Activated naive CD8-positive, alpha-beta T cell treated with anti-CD3 and anti-CD28 coated beads, Interleukin-2, amount 10 ng/mL, durations not matched to agents 7 days and 5 days (primary cell): Measurements from ENCODE around the gene AGBL4. TPM values are rescaled to one million over a fixed set of nuclear protein-coding genes. Genes with fewer than 3 reads are reported as not detected.
"Not testable (repeated sequence)": the region's sequence is repeated elsewhere in the genome, so short reads cannot be mapped to it uniquely, and the experiment has no call there.

Experiments used
- ATAC-seq: fragments of 150-1000 bp; cut with Tn5 transposase; one replicate; pipeline ENCODE4 v1.10.0; 2021; ENCODE audit warnings: low read depth, moderate library complexity
- POLR2A ChIA-PET: fragments of 350-600 bp; sonication (Branson Sonifier 250); formaldehyde crosslinking; loops from one replicate; lab custom pipeline; 2021; ENCODE audit warnings: antibody characterized with exemption; lab: Charles Lee
- DNase-seq: peaks from one replicate; pipeline ENCODE4 v3.0.0; 2021
- H3K27ac Mint-ChIP-seq: one replicate; pipeline ENCODE4 v1.8.0; 2022; ENCODE audit warnings: mild to moderate bottlenecking, mixed read lengths
- H3K27me3 Mint-ChIP-seq: one replicate; pipeline ENCODE4 v1.8.0; 2022; ENCODE audit warnings: mild to moderate bottlenecking, moderate library complexity, mixed read lengths
- H3K36me3 Mint-ChIP-seq: one replicate; pipeline ENCODE4 v1.8.0; 2021; ENCODE audit warnings: mild to moderate bottlenecking, mixed read lengths
- H3K4me1 Mint-ChIP-seq: one replicate; pipeline ENCODE4 v1.8.0; 2021; ENCODE audit warnings: mixed read lengths
- H3K4me3 Mint-ChIP-seq: one replicate; pipeline ENCODE4 v1.8.0; 2022; ENCODE audit warnings: mild to moderate bottlenecking, moderate library complexity, mixed read lengths
- H3K9me3 Mint-ChIP-seq: one replicate; pipeline ENCODE4 v1.8.0; 2021; ENCODE audit warnings: mixed read lengths
- total RNA-seq, 2 experiments: library from RNA; stranded (reverse); gene quantifications; one replicate each; pipeline ENCODE4 v1.2.3, GENCODE V29; 2021

The AGBL4 gene
- total RNA-seq, 2 experiments from 2014 or later: not detected

DNA sequence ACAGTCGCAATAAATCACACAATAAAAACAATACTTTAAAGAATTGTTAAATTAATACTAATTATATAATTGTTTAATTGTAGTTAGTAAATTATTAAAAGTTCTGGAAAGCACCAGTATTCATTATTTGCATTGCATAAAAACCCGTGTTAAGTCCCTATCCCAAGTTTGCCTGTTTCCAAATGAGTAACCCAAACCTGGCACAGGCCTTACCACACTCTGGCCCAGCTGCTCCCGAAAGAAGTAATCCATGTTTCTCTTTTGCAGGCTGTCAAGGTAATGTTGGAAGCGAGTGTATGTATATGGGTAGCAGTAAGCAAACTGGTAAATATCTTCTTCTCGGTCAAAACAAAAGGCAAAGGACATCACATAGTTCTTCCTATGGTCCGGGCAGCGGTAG, 978.4 kb downstream of the AGBL4 start:
- Mint-ChIP-seq H3K27me3 (no peaks in the 10 kb centered on the region), H3K4me1 (no peaks in the 10 kb centered on the region), H3K9me3 (no peaks in the 10 kb centered on the region), H3K4me3 (no peak overlapping the region), H3K36me3 (no peaks in the 10 kb centered on the region), H3K27ac (no peak overlapping the region)
- POLR2A ChIA-PET: no interaction called here
- no peak for DNase-seq
- no peak for ATAC-seq

GRCh38 chr1:49036700-49037099, 987.1 kb downstream of the AGBL4 start:
- no peaks in the 10 kb centered on the region for H3K4me1 Mint-ChIP-seq
- no peak overlapping the region for H3K27ac Mint-ChIP-seq
- ATAC-seq (no peak), DNase-seq (no peak)
- no peaks in the 10 kb centered on the region for H3K27me3 Mint-ChIP-seq
- no peaks in the 10 kb centered on the region for H3K9me3 Mint-ChIP-seq
- no peak overlapping the region for H3K4me3 Mint-ChIP-seq
- H3K36me3 Mint-ChIP-seq: no peaks in the 10 kb centered on the region
- POLR2A ChIA-PET: no interaction called here

GRCh38 chr1:49028396-49028795, 995.4 kb downstream of the AGBL4 start:
- H3K27me3 Mint-ChIP-seq: no peaks in the 10 kb centered on the region
- POLR2A ChIA-PET: no interaction called here
- no peak for ATAC-seq

DNA sequence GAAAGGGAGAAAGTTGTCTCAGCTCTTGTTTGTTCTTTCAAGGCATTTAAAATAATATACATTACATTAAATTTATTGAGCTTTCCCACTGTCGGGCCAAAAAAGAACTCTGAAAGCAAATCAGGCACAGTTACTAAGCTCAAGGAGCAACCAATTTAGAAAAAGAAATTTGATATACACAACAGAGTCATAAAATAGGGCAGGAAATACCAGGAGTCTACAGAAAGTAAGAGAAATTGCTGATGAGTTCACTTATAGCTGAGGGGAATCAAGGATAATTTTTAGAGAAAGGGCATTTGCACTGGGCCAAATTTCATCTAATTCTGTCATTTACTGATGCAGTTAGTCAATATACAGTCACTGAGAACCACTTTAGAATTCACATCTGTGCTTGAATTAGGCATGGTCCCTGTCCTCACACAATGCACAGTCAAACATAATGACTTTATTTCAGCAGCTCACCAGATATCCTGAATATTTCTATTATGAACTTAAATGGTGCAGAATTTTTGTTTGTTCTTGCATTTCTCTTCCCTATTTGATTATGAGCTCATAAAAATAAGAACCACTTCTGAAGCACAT, 997.4 kb downstream of the AGBL4 start:
- Mint-ChIP-seq H3K4me1 (no peaks in the 10 kb centered on the region), H3K9me3 (peaks cover 6% of the 10 kb centered on the region), H3K27me3 (no peaks in the 10 kb centered on the region), H3K27ac (no peak overlapping the region), H3K36me3 (no peaks in the 10 kb centered on the region), H3K4me3 (no peak overlapping the region)
- ATAC-seq: no peak
- POLR2A ChIA-PET: no interaction called here
- DNase-seq: no peak

More at GRCh38 chr1:49028396-49028795, 995.4 kb downstream of the AGBL4 start:
- Mint-ChIP-seq H3K9me3 (peaks cover 6% of the 10 kb centered on the region), H3K27ac (no peak overlapping the region), H3K36me3 (no peaks in the 10 kb centered on the region), H3K4me3 (no peak overlapping the region), H3K4me1 (no peaks in the 10 kb centered on the region)
- no peak for DNase-seq

- Mint-ChIP-seq H3K27me3 (no peaks in the 10 kb centered on the region), H3K4me1 (no peaks in the 10 kb centered on the region), H3K9me3 (no peaks in the 10 kb centered on the region), H3K36me3 (no peaks in the 10 kb centered on the region), H3K27ac (no peak overlapping the region), H3K4me3 (no peak overlapping the region)
- POLR2A ChIA-PET: no interaction called here
- no peak for ATAC-seq
- no peak for DNase-seq
These were observed 1007.5 kb downstream of the AGBL4 start for GRCh38 chr1:49016030-49016977.

- no peak overlapping the region for H3K27ac Mint-ChIP-seq
- DNase-seq: no peak
These were observed 1010.7 kb downstream of the AGBL4 start for GRCh38 chr1:49013079-49013478.

GRCh38 chr1:49002981-49003380, 1020.8 kb downstream of the AGBL4 start:
- H3K36me3 Mint-ChIP-seq, POLR2A ChIA-PET, ATAC-seq: not testable (repeated sequence)

More at GRCh38 chr1:49013079-49013478, 1010.7 kb downstream of the AGBL4 start:
- Mint-ChIP-seq H3K36me3 (no peaks in the 10 kb centered on the region), H3K9me3 (no peaks in the 10 kb centered on the region), H3K4me1 (no peaks in the 10 kb centered on the region), H3K27me3 (no peaks in the 10 kb centered on the region), H3K4me3 (no peak overlapping the region)
- POLR2A ChIA-PET: no interaction called here
- no peak for ATAC-seq

DNA sequence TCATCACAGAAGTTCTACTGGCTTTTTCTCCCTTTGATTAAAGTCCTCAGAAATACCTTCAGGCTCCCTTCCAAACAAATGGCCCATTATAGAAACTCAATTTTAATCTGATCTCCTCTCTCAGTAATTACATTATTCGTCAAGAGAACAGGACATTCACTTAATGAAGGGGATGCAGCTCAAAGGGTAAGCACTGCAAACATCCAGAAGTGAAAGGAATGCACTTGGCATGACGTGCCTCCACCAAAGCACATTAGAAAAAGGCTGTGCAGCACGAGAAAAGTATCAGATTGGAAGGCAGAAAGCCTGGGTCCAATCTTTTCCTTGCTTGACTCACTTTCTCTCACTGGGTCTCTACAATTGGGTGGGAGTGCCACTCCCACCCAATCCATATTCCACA, 1024.4 kb downstream of the AGBL4 start:
- POLR2A ChIA-PET: no interaction called here

More at GRCh38 chr1:49002981-49003380, 1020.8 kb downstream of the AGBL4 start:
- not testable (repeated sequence) for H3K4me1 Mint-ChIP-seq, DNase-seq, H3K27me3 Mint-ChIP-seq, H3K27ac Mint-ChIP-seq, H3K9me3 Mint-ChIP-seq, H3K4me3 Mint-ChIP-seq

GRCh38 chr1:48996311-48996710, 1027.4 kb downstream of the AGBL4 start:
- Mint-ChIP-seq H3K36me3 (no peaks in the 10 kb centered on the region), H3K27ac (no peak overlapping the region), H3K27me3 (no peaks in the 10 kb centered on the region), H3K4me1 (no peaks in the 10 kb centered on the region), H3K9me3 (no peaks in the 10 kb centered on the region), H3K4me3 (no peak overlapping the region)
- DNase-seq: no peak
- ATAC-seq: no peak
- POLR2A ChIA-PET: no interaction called here

More for the DNA sequence above, 1024.4 kb downstream of the AGBL4 start:
- Mint-ChIP-seq H3K36me3 (no peaks in the 10 kb centered on the region), H3K4me3 (no peak overlapping the region), H3K9me3 (no peaks in the 10 kb centered on the region), H3K27me3 (no peaks in the 10 kb centered on the region), H3K27ac (no peak overlapping the region), H3K4me1 (no peaks in the 10 kb centered on the region)
- DNase-seq (no peak), ATAC-seq (no peak)

GRCh38 chr1:48988633-48989197, 1035.0 kb downstream of the AGBL4 start:
- POLR2A ChIA-PET: no interaction called here
- no peak overlapping the region for H3K4me3 Mint-ChIP-seq
- no peak for DNase-seq
- H3K4me1 Mint-ChIP-seq: no peaks in the 10 kb centered on the region
- no peak for ATAC-seq
- no peaks in the 10 kb centered on the region for H3K36me3 Mint-ChIP-seq
- H3K27ac Mint-ChIP-seq: no peak overlapping the region
- H3K9me3 Mint-ChIP-seq: no peaks in the 10 kb centered on the region
- no peaks in the 10 kb centered on the region for H3K27me3 Mint-ChIP-seq

- Mint-ChIP-seq H3K4me1 (no peaks in the 10 kb centered on the region), H3K4me3 (no peak overlapping the region), H3K36me3 (no peaks in the 10 kb centered on the region), H3K27ac (no peak overlapping the region), H3K9me3 (no peaks in the 10 kb centered on the region), H3K27me3 (peaks cover 3% of the 10 kb centered on the region)
- POLR2A ChIA-PET: no interaction called here
- no peak for ATAC-seq
- no peak for DNase-seq
These were observed 1043.8 kb downstream of the AGBL4 start for GRCh38 chr1:48979940-48980339.

DNA sequence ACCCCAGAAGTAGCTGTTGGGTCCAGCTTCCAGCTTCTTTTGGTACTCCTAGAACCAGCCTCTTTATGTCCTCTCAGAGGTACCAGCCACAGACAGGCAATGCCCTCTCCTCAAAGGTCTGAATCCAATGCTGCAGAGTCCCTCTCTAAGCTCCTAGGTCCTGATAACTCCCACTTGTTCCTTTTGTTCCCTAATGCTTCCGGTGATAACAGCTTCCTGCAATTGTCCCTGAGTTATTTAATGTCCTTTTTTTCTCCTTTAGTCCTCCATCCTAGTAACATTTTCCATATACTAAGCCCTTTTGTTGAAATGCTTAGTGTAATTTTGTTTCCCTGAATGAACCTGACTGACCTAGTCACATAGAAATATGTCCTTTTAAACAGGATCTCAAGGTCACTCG, 1045.3 kb downstream of the AGBL4 start:
- Mint-ChIP-seq H3K36me3 (no peaks in the 10 kb centered on the region), H3K27me3 (peaks cover 3% of the 10 kb centered on the region), H3K4me1 (no peaks in the 10 kb centered on the region), H3K9me3 (no peaks in the 10 kb centered on the region), H3K27ac (no peak overlapping the region), H3K4me3 (no peak overlapping the region)
- DNase-seq (no peak), ATAC-seq (no peak)
- POLR2A ChIA-PET: no interaction called here

DNA sequence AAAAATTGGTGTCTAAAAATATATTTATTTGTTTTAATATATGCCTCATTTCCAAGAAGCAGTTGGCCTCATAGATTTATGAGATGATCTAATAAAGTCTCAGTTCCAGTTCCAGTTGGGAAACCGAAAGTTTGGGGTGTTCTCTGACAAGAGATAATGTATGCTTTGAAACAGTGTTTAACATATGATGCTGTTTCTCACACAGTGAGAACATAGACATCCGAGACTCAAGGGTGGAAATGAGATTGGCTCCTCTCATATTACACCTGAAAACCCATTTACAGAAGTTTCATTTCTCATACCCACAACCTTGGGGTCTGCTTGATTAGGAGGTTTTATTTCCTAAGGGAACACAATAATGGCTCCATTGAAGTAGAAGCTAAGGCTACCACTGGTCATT, 1046.5 kb downstream of the AGBL4 start:
- no peak for DNase-seq
- no peak overlapping the region for H3K4me3 Mint-ChIP-seq
- no peaks in the 10 kb centered on the region for H3K36me3 Mint-ChIP-seq
- no peaks in the 10 kb centered on the region for H3K4me1 Mint-ChIP-seq
- peaks cover 3% of the 10 kb centered on the region for H3K27me3 Mint-ChIP-seq
- no peaks in the 10 kb centered on the region for H3K9me3 Mint-ChIP-seq
- H3K27ac Mint-ChIP-seq: no peak overlapping the region
- POLR2A ChIA-PET: no interaction called here
- ATAC-seq: no peak

DNA sequence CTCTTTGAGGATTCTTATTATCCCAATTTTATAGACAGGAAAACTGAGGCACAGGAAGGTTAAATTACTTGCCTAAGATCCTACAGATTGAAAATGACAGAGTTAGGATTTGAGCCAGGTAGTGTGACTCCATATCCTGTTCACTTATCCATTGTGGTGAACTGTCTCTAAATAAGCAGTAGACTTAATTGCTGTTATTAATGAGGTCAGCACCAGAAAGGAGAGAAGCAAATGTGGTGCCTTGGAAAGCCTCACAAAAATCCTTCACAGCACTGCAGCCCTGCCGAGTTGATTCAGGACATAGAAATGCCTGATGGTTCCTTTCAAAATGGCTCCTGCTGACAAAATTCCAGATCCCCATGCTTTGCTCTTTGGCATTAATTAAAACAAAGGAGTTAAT, 1053.8 kb downstream of the AGBL4 start:
- Mint-ChIP-seq H3K27ac (no peak overlapping the region), H3K9me3 (no peaks in the 10 kb centered on the region), H3K27me3 (peaks cover 3% of the 10 kb centered on the region), H3K4me3 (no peak overlapping the region), H3K4me1 (no peaks in the 10 kb centered on the region), H3K36me3 (no peaks in the 10 kb centered on the region)
- DNase-seq: no peak
- POLR2A ChIA-PET: no interaction called here
- ATAC-seq: no peak
